Epithelial cell of esophagus (primary cell): Measurements from ENCODE around the gene RHOA.
"Not testable (repeated sequence)": the region's sequence is repeated elsewhere in the genome, so short reads cannot be mapped to it uniquely, and the experiment has no call there.

Experiments used
- DNase-seq: peaks from one replicate; pipeline ENCODE4 v3.0.0; 2010; ENCODE audit warnings: low read depth
- H3K4me3 ChIP-seq: 2 replicates; pipeline ENCODE4 v1.5.1; 2011; ENCODE audit warnings: mild to moderate bottlenecking, low read length, control low read depth
- CTCF ChIP-seq: IDR thresholded peaks from 2 replicates; pipeline ENCODE4 v1.5.1; 2011; ENCODE audit warnings: low read depth, mild to moderate bottlenecking, low read length, control low read depth, inconsistent platforms; ENCODE audit not compliant: insufficient read depth; ENCODE audit errors: missing control alignments

The RHOA gene

GRCh38 chr3:49403891-49404290 is 7.9 kb downstream of the RHOA start:
- TF ChIP-seq CTCF = no peak
- DNase-seq = no peak
- H3K4me3 ChIP-seq = no peak overlapping the region

GRCh38 chr3:49401766-49402165 is 10.0 kb downstream of the RHOA start:
- no peak overlapping the region for H3K4me3 ChIP-seq
- no peak for TF ChIP-seq CTCF
- no peak for DNase-seq

GRCh38 chr3:49399461-49399860 is 12.3 kb downstream of the RHOA start:
- no peak overlapping the region for H3K4me3 ChIP-seq
- TF ChIP-seq CTCF = no peak
- no peak for DNase-seq

- TF ChIP-seq CTCF = no peak
- DNase-seq = peak; percentile 23
- no peak overlapping the region for H3K4me3 ChIP-seq
These were observed 14.3 kb downstream of the RHOA start for GRCh38 chr3:49397470-49397869.

- not testable (repeated sequence) for H3K4me3 ChIP-seq, DNase-seq
These were observed 20.5 kb downstream of the RHOA start for GRCh38 chr3:49391310-49391709.

- no peak for DNase-seq
- H3K4me3 ChIP-seq = no peak overlapping the region
- TF ChIP-seq CTCF = no peak
These were observed 22.5 kb downstream of the RHOA start for GRCh38 chr3:49389297-49389696.

- peak; percentile 48 for DNase-seq
- no peak overlapping the region for H3K4me3 ChIP-seq
- no peak for TF ChIP-seq CTCF
These were observed 23.4 kb downstream of the RHOA start for GRCh38 chr3:49388289-49388820.
